ENCODE results near the gene OR2D2.
"Not testable (repeated sequence)": the region's sequence is repeated elsewhere in the genome, so short reads cannot be mapped to it uniquely, and the experiment has no call there.

Gene OR2D2, protein sequence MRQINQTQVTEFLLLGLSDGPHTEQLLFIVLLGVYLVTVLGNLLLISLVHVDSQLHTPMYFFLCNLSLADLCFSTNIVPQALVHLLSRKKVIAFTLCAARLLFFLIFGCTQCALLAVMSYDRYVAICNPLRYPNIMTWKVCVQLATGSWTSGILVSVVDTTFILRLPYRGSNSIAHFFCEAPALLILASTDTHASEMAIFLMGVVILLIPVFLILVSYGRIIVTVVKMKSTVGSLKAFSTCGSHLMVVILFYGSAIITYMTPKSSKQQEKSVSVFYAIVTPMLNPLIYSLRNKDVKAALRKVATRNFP

DNA sequence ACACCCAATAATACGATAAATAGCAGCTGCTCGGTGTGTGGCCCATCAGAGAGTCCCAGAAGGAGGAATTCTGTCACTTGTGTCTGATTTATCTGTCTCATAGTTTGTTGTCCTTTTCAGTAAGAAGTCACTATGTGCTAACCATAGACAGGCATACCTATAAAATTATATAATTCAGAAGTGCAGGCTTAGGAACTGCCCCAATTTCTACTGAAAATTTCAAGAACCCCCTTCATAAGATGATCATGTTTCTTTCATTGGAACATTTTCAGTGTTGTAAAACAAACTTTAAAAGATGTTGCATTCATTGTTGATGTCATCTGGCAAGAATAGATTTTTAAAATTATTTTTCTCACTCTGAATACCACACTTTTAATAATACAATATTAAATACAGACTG, at the start of gene OR2D2:
TSS of gene OR2D2 (minus strand) at position 101 of the 400 bp plus-strand sequence. CDS start at position 101, 0 bp downstream.
- no peak for DNase-seq (ENCODE audit: low read depth)

DNA sequence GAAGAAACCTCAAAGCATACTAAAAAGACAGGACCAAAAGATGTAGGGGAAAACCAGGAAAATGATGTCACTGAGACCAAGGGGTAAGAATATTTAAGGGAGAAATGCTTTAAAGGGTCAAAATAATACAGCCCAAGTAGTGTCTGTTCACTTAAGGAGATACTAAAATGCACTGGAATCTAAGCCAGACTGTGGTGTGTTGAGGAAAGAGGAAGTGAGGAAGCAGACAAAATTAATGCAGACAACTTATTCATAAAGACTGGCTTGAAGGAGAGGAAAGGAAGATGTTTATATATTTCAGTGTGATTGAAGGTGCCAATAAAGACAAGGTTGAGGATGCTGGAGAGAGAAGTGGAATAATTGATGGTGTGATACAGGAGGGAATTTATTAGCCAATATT, 49.7 kb upstream of the OR2D2 start:
- no peak for DNase-seq (ENCODE audit: low read depth)

- no peak for DNase-seq (ENCODE audit: low read depth)
Observed at GRCh38 chr11:6932145-6932544, 39.8 kb upstream of the OR2D2 start.

GRCh38 chr11:6931146-6931713, 38.9 kb upstream of the OR2D2 start:
- DNase-seq (ENCODE audit: low read depth) = no peak

DNA sequence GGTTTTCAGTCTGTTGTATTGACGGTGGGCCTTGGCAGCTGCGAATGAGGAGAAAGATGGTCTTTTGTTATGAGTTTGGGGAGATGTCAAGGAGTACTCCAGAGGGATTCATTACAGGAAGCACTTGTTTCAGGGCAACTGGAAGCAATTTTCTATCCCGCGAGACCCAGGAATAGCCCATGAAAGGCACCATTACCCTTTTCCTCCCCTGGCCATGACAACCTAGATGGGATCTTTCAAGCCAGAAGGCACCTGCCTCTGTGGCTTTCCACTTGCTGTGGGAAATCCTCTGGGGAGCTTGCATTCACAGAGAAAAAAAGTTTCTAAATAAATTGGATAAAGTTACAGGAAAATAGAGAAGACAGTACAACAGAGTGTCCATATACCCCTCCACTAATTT, 36.6 kb upstream of the OR2D2 start:
- DNase-seq (ENCODE audit: low read depth) = no peak

DNA sequence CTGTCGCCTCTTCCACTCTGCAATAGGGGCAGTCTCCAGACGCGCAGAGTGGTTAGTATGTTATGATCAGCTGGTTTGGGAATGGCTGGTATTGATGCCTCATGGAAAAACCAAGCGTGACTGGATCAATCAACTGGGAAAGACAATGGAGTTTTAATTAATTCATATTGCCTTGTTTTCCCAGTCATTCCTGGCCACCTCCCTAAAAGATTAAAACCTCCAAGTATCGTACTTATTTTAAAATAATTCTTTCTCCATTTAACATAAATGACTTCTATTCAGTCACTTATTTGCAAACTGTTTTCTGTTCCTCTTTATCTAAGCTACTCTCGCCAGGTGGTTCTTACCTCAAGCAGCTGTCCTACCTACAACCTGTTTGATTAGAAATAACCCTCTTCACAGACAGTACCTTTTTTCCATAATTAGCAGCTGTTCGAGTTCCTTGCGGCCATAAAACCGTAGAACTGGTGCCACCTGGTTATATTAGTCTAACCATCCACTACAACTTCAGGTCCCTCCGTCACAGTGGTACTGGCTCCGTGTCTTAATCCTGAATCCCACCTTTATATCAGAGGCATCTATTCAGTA, 34.8 kb upstream of the OR2D2 start:
- no peak for DNase-seq (ENCODE audit: low read depth)

DNA sequence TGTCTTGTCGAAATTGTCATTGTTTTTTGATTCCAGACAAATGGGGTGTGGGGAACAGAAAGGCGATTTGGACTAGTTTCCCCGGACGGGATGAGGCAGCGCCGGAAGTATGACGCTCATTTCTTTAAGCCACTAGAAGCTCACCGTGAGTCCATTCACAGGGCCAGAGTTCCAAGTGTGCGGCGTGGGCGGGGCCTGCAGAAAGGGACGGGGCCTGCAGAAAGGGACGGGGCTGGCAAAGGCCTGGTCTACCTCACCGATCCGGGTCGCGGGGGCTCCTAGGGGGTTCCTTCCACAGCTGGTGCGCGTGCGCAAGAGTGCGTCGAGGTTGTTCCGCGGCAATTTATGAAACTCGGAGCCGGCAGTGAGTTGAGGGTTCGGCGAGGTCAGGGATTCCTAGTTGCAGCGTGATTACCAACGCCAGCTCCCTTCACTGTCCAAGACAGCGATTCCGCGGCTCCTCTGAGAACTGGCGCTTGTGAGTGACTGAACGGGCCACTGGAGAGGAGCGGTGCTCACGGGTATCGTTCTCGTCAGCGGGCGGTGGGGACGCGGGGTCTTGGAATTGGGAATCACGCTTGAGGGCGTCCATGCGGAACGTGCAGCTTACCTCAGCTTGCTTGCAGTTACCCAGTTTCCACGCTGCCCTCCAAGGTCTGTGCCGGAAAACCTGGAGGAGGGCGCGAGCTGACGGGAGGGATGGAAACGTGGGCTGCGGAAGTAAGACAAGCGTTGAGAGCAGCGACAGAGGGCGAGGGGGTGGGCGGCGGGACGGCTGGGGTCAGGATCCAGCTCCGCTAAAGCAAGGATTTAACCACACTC, 34.1 kb upstream of the OR2D2 start, which contains the start of gene ZNF215:
TSS of gene ZNF215 (plus strand) at position 219 of the 822 bp plus-strand sequence. CDS start 5,847 bp downstream, outside the sequence.
- peak; percentile 26 for DNase-seq (ENCODE audit: low read depth)

DNA sequence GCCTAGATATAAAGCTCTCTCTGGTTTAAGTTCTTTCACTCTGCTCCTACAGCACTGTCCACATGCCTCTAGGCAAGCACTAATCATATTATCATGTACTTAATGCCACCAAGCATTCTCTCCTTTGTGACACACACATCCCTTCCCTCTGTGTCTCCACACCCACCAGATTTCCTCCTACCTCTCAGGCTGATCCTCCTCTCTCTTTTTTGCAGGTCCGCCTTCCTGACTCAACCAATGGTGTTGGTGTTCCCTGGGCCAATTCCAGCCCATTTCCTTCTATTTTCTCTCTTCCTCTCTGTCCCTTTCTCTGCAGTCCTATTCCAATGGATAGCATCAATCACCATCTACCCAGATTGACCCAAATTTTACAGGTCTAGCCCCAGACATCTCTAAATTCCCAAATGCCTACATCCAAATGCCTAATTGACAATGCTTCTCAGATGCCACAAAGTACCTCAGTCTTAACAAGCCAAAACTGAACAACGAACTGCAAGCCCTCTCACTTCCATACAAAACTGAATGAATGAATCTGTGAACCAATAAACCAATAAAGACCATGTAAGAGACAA, 33.4 kb upstream of the OR2D2 start:
- DNase-seq (ENCODE audit: low read depth) = no peak

- no peak for DNase-seq (ENCODE audit: low read depth)
Observed at GRCh38 chr11:6925007-6925577, 32.8 kb upstream of the OR2D2 start.

GRCh38 chr11:6920702-6921101, 28.4 kb upstream of the OR2D2 start, which contains the start of gene OR2D3:
OR2D3 (plus strand) TSS chr11:6921002; CDS start chr11:6921002, 0 bp downstream.
- DNase-seq (ENCODE audit: low read depth) = no peak

- no peak for DNase-seq (ENCODE audit: low read depth)
Observed at GRCh38 chr11:6919698-6920097, 27.4 kb upstream of the OR2D2 start.

DNA sequence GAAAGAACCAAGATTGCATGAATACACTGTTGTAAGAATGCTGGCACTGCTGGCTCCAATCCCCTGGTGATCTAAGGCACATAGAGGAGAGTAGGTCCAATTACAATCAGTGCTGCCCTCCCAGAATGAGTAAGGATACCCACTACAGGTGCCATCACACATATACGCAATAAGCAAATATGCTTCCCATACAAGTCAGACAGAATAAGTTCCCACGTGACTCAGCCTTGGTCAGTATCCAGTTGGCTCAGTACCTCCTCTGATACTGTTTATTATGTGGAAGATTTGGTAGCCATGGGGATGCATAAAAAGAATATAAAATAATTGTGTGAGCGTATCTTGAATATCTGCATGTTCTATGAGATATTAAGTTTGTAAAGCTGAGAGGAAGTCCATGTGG, 19.6 kb upstream of the OR2D2 start:
- DNase-seq (ENCODE audit: low read depth) = no peak

GRCh38 chr11:6911378-6911777, 19.1 kb upstream of the OR2D2 start:
- no peak for DNase-seq (ENCODE audit: low read depth)

DNA sequence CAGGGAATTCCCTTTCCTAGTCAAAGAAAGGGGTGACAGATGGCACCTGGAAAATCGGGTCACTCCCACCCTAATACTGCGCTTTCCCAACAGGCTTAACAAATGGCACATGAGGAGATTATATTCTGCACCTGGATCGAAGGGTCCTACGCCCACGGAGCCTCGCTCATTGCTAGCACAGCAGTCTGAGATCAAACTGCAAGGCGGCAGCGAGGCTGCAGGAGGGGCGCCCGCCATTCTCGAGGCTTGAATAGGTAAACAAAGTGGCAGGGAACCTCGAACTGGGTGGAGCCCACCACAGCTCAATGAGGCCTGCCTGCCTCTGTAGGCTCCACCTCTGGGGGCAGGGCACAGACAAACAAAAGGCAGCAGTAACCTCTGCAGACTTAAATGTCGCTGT, 12.5 kb upstream of the OR2D2 start:
- not testable (repeated sequence) for DNase-seq (ENCODE audit: low read depth)

DNA sequence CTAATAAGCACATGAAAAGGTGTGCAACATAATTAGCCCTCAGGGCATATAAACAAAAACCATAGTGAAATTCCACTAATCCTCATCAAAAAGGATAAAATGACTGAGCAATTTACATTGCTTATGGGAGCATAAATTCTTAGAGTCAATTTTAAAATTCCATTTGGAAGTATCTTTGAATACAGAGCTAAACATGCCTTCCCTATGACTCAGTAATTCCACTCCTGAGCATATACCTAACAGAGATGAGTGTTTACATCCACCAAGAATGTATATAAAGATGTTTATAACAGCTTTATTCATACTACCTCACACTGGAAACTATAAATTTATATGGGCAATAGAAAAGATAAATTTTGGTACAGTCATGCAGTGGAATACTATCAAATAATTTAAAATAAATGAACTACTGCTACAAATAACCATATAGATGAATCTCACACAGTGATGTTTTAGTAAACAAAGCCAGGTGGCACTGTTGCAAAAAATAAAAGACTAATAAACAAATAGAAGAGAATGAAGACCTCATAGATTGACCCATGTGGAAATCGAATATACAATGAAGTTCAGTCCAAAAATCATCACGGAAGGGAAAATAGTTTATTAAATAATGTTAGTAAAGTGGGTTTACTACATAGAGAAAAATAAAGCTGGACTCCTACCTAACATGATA, 8.2 kb upstream of the OR2D2 start:
- DNase-seq (ENCODE audit: low read depth) = no peak

- DNase-seq (ENCODE audit: low read depth) = no peak
Observed at GRCh38 chr11:6898911-6899310, 6.6 kb upstream of the OR2D2 start.

DNA sequence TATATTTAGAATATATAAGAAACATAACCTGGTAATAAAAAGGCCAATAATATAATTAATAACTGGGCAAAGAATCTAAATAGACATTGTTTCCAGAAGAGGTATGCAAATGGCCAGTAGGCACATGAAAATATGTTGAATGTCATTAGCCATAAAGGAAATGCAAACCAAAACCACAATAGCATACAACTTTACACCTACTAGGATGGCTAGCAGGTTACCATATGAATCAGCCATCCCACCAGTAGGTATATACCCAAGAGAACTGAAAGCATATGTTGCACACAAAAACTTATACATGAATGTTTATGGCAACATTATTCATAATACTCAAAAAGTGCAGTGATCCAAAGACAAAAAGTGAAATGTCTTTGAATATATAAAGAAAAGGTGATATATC, 2.7 kb upstream of the OR2D2 start:
- no peak for DNase-seq (ENCODE audit: low read depth)

DNA sequence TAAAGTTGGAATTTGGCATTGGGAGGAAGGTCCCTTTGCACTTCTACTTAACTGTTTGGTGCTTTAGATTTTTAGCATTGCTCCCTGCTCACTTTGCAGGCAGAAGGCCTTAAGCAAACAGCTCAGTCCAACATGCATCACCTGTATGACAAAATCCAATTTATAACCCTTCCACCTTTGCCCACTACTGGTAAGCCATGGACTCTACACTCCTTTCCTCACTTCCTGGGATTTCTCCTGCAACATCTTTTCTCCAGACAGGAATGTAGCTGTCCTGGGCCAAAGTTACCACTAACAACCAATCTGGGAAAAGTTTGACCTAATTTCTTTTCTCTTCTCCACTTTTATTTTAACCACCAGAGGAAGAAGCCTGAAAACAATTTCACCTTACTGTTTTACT, 1.8 kb upstream of the OR2D2 start:
- no peak for DNase-seq (ENCODE audit: low read depth)

DNA sequence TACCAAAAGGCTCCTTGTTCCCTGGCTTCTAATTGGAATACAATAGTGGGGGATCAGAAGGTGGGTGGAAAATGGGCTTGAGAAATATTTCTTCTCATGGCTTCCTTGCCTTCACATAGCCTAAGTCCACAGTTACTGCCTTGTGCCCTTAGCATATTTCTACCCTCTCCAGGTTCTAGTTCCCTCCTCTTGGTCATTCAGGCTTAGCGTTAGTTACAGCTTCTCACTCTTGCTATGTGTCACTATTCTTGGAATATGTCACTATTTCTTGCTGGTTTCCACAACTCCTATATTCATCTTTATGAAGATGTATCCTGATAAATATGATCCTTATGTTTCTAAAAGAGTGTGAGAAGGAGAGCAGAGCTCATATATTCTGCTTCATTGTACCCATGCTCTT, 2.5 kb downstream of the OR2D2 start:
- no peak for DNase-seq (ENCODE audit: low read depth)

- no peak for DNase-seq (ENCODE audit: low read depth)
Observed at GRCh38 chr11:6888830-6889229, 3.5 kb downstream of the OR2D2 start.

DNA sequence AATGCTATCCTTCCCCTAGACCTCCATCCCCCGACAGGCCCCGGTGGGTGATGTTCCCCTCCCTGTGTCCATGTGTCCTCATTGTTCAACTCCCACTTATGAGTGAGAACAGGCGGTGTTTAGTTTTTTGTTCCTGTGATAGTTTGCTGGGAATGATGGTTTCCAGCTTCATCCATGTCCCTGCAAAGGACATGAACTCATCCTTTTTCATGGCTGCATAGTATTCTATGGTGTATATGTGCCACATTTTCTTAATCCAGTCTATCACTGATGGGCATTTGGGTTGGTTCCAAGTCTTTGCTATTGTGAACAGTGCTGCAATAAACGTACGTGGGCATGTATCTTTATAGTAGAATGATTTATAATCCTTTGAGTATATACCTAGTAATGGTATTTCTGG, 4.6 kb downstream of the OR2D2 start:
- not testable (repeated sequence) for DNase-seq (ENCODE audit: low read depth)

Measured in stimulated activated CD8-positive, alpha-beta memory T cell treated with anti-CD3 and anti-CD28 coated beads, Interleukin-4, amount 100 ng/mL, for 24 hours (primary cell).